Large intestine (tissue), 3 donors: ENCODE data around the gene PHF1. TPM values are rescaled to one million over a fixed set of nuclear protein-coding genes. Genes with fewer than 3 reads are reported as not detected.

Experiments
- DNase-seq, 2 donors: peaks; one replicate each; pipeline versions ENCODE4 v3.0.0 to v3.0.0-alpha.2; 2013
- H3K27ac ChIP-seq: one replicate; pipeline ENCODE4 v1.5.1; 2013; ENCODE audit warnings: low read length
- H3K27me3 ChIP-seq: 2 replicates; pipeline ENCODE4 v1.6.1; 2013; ENCODE audit warnings: low read length; ENCODE audit not compliant: control insufficient read depth, insufficient read depth
- H3K36me3 ChIP-seq: 2 replicates; pipeline ENCODE4 v1.6.1; 2013; ENCODE audit warnings: low read length; ENCODE audit not compliant: control insufficient read depth, insufficient read depth
- H3K4me1 ChIP-seq: one replicate; pipeline ENCODE4 v1.6.1; 2013; ENCODE audit warnings: low read length; ENCODE audit not compliant: control insufficient read depth, insufficient read depth
- H3K4me3 ChIP-seq: one replicate; pipeline ENCODE4 v1.5.1; 2013; ENCODE audit warnings: low read length
- H3K9me3 ChIP-seq: one replicate; pipeline ENCODE4 v1.6.1; 2013; ENCODE audit warnings: mild to moderate bottlenecking, low read depth, low read length, moderate library complexity; ENCODE audit not compliant: control insufficient read depth
- WGBS: methylation state at CpG from one replicate; pipeline ENCODE4 v1.1.5; 2013; ENCODE audit warnings: low lambda C conversion rate; ENCODE audit not compliant: insufficient coverage; 5-methylcytosine and 5-hydroxymethylcytosine counted together
- polyA plus RNA-seq: library from polyadenylated mRNA; unstranded; fragments of 120-200 nt; gene quantifications from one replicate; pipeline ENCODE4 v1.2.1, GENCODE V29; 2013

The PHF1 gene
- polyA plus RNA-seq, 1 donor, result 50.1 TPM

DNA sequence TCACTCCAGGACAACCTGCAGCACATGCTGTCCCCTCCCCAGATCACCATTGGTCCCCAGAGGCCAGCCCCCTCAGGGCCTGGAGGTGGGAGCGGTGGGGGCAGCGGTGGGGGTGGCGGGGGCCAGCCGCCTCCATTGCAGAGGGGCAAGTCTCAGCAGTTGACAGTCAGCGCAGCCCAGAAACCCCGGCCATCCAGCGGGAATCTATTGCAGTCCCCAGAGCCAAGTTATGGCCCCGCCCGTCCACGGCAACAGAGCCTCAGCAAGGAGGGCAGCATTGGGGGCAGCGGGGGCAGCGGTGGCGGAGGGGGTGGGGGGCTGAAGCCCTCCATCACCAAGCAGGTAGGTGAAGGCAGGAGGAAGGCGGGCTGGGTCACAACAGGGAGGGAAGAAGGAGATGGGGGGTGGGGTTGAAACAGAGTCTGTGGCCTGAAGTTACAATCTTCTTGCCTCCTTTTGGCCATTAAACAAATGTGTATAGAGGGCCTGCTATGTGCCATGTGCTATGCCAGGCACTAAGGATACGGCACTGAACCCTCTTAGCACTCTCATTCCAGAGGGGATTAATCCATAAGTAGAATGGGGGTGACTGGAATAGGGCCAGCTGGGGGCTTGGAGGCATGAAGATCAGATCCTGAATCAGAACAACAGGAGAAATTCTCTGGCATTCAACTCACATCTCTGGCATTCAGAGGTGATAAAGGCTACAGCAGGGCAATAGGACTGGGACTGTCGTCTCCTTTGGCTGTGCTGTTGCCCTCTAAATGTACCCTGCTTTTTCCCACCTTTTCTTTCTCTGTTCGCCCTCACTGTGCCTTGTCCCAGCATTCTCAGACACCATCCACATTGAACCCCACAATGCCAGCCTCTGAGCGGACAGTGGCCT, 33.0 kb downstream of the PHF1 start:
- Histone ChIP-seq H3K27ac (no peak overlapping the region), H3K9me3 (no peaks in the 10 kb centered on the region), H3K36me3 (peaks cover 69% of the 10 kb centered on the region), H3K4me1 (no peaks in the 10 kb centered on the region), H3K27me3 (no peaks in the 10 kb centered on the region), H3K4me3 (no peak overlapping the region)
- WGBS, result 100% methylated on average over 2 of the region's 18 CpGs
- DNase-seq, result no peak

DNA sequence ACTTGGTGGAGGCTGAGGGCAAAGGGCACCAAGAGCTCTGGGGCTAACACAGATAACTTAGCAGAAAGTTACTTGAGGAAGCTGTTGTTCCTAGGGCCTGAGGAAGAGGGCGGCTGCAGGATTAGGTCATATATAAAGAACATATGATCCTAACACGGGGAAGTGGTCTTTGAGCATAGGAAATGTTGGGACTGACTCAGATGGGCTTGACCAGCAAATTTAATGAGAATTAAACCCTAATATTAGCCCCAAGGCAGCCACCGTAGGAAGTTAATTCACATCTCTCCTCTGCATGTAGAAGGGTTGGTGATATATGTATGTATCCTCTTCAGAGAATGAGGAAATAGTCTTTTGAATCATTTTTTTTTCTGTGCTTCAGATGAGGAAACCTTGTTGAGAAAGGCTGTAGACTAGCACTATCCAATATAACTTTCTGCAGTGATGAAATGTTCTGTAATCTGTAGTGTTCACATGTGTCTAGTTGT, 34.3 kb downstream of the PHF1 start:
- no CpG with 5 or more reads among the region's 3 CpGs for WGBS
- Histone ChIP-seq H3K27ac (no peak overlapping the region), H3K27me3 (no peaks in the 10 kb centered on the region), H3K4me1 (no peaks in the 10 kb centered on the region), H3K4me3 (no peak overlapping the region), H3K9me3 (no peaks in the 10 kb centered on the region), H3K36me3 (peaks cover 65% of the 10 kb centered on the region)
- DNase-seq, result no peak

DNA sequence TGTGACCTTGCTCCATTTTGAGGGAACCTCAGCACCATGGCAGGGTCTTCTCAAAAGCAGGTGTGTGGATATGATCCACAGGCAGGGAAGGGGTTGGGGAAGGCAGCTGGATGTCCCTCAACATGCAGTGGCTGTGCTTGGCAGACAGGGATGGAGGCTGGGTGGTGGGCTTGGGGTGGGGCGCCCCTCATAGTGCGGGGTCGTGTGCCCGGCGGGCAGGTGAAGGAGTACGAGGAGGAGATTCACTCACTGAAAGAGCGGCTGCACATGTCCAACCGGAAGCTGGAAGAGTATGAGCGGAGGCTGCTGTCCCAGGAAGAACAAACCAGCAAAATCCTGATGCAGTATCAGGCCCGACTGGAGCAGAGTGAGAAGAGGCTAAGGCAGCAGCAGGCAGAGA, 35.5 kb downstream of the PHF1 start:
- H3K9me3 ChIP-seq, result no peaks in the 10 kb centered on the region
- no peaks in the 10 kb centered on the region for H3K4me1 ChIP-seq
- no peak for DNase-seq
- no CpG with 5 or more reads among the region's 10 CpGs for WGBS
- H3K36me3 ChIP-seq, result peaks cover 58% of the 10 kb centered on the region
- no peak overlapping the region for H3K4me3 ChIP-seq
- H3K27me3 ChIP-seq, result no peaks in the 10 kb centered on the region
- no peak overlapping the region for H3K27ac ChIP-seq

DNA sequence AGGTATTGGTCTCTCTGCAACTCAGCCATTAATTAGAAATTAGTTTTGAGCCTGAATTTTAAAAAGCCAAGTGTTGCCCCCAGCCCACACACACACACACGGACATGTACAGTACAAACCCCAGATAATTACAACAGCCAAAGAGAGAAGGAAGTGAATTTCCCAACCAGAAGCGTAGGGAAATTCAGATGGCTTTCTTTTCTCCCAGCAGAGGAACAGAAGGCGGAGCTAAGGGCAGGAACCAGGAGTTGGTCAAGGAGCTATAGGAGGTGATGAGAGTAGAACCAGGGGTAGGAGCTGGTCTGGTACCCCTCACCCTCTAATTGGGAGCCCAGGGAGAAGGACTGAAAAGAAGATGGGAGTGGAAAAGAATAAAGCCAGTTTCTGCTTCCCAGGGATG, 39.6 kb downstream of the PHF1 start:
- H3K27me3 ChIP-seq, result no peaks in the 10 kb centered on the region
- no peak overlapping the region for H3K4me3 ChIP-seq
- no peak for DNase-seq
- H3K27ac ChIP-seq, result no peak overlapping the region
- no peaks in the 10 kb centered on the region for H3K9me3 ChIP-seq
- WGBS, result no CpG with 5 or more reads among the region's 3 CpGs
- H3K36me3 ChIP-seq, result peaks cover 33% of the 10 kb centered on the region
- H3K4me1 ChIP-seq, result no peaks in the 10 kb centered on the region

DNA sequence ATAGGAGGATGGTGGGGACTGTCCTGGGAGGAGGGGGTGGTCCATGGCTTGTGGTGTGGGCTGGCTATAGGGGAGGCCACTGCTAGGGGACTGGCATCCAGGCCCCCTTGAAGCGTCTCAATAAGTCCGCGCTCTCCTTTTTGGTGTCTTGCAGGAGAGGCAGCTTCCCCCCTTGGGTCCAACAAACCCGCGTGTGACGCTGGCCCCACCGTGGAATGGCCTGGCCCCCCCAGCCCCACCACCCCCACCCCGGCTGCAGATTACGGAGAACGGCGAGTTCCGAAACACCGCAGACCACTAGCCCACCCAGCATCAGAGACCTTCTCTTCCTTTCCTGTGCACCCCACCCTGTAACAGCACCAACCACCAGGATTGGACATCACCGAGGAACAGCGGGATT, 40.8 kb downstream of the PHF1 start:
- no CpG with 5 or more reads among the region's 15 CpGs for WGBS
- H3K27ac ChIP-seq, result no peak overlapping the region
- no peak overlapping the region for H3K4me3 ChIP-seq
- H3K27me3 ChIP-seq, result no peaks in the 10 kb centered on the region
- DNase-seq, result no peak
- no peaks in the 10 kb centered on the region for H3K4me1 ChIP-seq
- no peaks in the 10 kb centered on the region for H3K9me3 ChIP-seq
- H3K36me3 ChIP-seq, result peaks cover 37% of the 10 kb centered on the region

DNA sequence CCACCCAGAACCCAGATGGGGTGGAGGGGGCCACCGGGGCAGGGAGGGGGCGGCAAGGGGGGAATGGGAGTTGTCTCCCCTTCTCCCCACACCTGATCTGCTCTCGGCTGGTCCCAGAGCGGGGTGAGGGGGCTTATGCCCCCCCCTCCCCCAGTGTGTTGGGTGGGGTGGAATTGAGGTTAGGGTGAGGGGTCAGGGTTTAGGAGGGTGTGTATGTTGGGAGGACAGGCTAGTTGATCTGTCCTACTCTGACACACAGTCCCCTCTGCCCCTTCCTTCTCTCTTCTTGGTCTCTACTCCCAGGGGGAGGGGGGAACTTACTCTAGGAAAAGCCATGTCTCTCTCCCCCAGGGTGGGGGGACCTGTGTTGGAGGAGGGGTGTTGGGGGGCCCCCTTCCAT, 41.7 kb downstream of the PHF1 start:
- H3K27ac ChIP-seq, result no peak overlapping the region
- H3K36me3 ChIP-seq, result peaks cover 35% of the 10 kb centered on the region
- no peaks in the 10 kb centered on the region for H3K27me3 ChIP-seq
- no peak for DNase-seq
- no peaks in the 10 kb centered on the region for H3K4me1 ChIP-seq
- WGBS, result no CpG with 5 or more reads among the region's 4 CpGs
- H3K4me3 ChIP-seq, result no peak overlapping the region
- no peaks in the 10 kb centered on the region for H3K9me3 ChIP-seq

DNA sequence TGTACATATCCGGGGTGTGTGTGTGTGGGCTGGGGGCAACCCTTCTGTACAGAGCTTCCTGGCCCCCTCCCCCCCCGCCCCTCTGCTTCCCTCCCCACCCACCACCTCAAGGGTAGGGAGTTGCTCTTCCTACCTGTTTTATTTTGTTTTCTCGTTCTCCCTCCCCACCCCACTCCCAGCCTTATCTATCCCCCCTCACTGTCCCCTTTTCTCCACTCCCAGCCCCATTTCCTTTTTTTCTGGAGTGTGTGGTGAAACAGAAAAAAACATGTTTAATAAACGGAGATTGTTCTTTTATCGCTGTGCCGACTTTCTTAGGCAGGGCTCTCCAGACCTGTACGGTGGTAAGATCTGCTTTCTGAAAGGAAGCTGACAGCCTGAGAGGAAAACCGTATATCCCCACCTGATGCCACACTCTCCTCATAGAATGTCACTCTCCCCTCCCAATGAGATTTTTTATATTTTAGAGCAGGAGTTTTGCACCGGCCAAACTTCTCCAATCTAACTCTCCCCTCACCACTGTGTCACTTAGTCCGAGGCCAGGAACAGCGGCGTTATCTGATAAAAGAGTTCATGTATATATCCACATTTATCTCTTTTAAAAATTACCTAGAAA, 42.7 kb downstream of the PHF1 start:
- Histone ChIP-seq H3K36me3 (peaks cover 25% of the 10 kb centered on the region), H3K4me1 (no peaks in the 10 kb centered on the region), H3K4me3 (peak overlapping the region; percentile 90), H3K27me3 (no peaks in the 10 kb centered on the region), H3K9me3 (no peaks in the 10 kb centered on the region), H3K27ac (no peak overlapping the region)
- 7% methylated on average over 3 of the region's 12 CpGs for WGBS
- DNase-seq, result no peak

DNA sequence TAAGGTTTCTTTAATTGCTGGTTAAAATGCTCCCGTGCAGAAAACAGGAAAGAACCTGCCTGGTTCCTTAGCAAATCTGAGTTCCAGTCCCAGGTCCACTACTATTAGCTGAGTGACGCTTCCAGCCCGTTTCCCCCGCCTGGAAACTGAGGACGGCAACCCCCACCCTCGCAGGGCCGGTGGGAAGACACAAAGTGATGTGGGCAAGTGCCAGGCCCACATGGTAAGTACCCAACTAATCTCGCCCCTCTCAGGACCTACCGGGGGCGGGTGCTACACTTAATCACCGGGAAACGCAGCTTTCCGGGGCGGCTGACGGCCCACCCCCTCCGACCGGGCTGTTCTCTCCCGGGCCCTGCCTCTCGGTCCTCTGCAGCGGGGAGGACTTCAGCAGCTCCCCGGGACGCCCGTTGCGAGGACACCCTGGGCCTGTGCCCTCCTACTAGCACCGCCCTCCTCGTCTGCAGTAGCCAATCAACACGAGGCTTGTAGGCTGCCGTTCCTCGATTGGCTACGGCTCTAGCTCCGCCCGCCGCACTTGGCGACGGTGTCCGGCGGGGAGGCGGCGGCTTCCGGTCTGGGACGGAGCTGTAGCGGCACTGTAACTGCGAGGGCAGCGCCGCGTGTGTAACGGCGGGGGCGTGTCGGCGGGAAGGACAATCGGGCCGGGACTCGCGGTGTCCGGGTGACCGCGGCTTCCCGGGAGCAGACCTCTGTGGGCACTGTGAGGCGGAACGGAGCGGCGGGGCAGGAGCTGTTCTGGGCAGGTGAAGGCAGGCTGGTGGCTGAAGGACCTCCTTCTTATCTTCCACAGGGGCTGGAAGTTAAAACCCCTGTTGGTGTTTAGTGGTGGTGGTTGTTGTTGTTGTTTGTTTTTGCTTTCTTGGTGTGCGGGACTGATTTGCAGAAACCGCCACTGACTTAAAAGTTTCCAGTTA, 43.5 kb downstream of the PHF1 start, which contains the start of gene ZBTB9:
Gene ZBTB9, plus strand, starts transcription at position 568 of the 938 bp plus-strand sequence. CDS start 525 bp downstream, outside the sequence.
- peaks cover 18% of the 10 kb centered on the region for H3K36me3 ChIP-seq
- peak within 1 kb of the TSS; percentile 55 for H3K27ac ChIP-seq
- no CpG with 5 or more reads among the region's 65 CpGs for WGBS
- H3K4me1 ChIP-seq, result no peaks in the 10 kb centered on the region
- no peaks in the 10 kb centered on the region for H3K27me3 ChIP-seq
- peak within 1 kb of the TSS; percentile 90 for H3K4me3 ChIP-seq
- no peaks in the 10 kb centered on the region for H3K9me3 ChIP-seq
- DNase-seq, result peak; percentile 96 to 98

DNA sequence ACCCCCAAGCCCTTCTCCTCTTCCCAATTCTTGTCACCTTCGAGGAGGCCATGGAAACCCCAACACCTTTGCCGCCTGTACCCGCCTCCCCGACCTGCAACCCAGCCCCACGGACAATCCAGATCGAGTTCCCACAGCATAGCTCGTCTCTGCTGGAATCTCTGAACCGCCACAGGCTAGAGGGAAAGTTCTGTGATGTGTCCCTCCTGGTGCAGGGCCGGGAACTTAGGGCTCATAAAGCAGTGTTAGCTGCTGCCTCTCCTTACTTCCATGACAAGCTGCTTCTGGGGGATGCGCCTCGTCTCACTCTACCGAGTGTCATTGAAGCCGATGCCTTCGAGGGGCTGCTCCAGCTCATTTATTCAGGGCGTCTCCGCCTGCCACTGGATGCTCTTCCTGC, 44.2 kb downstream of the PHF1 start:
- Histone ChIP-seq H3K9me3 (no peaks in the 10 kb centered on the region), H3K27ac (no peak overlapping the region), H3K27me3 (no peaks in the 10 kb centered on the region), H3K36me3 (peaks cover 18% of the 10 kb centered on the region), H3K4me1 (no peaks in the 10 kb centered on the region), H3K4me3 (peak overlapping the region; percentile 90)
- no CpG with 5 or more reads among the region's 16 CpGs for WGBS
- no peak for DNase-seq

DNA sequence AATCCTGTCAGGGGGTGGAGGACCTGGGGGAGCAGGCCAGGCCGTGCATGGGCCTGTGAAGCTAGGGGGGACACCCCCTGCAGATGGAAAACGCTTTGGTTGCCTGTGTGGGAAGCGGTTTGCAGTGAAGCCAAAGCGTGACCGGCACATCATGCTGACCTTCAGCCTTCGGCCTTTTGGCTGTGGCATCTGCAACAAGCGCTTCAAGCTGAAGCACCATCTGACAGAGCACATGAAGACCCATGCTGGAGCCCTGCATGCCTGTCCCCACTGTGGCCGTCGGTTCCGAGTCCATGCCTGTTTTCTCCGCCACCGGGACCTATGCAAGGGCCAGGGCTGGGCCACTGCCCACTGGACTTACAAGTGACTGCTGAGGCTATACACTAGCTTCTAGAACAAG, 45.3 kb downstream of the PHF1 start:
- Histone ChIP-seq H3K4me3 (no peak overlapping the region), H3K36me3 (peaks cover 18% of the 10 kb centered on the region), H3K27ac (no peak overlapping the region), H3K27me3 (no peaks in the 10 kb centered on the region), H3K9me3 (no peaks in the 10 kb centered on the region), H3K4me1 (no peaks in the 10 kb centered on the region)
- no CpG with 5 or more reads among the region's 12 CpGs for WGBS
- no peak for DNase-seq
